Bronchial epithelial cell (primary cell): ENCODE results near the gene C17orf113. TPM values are rescaled to one million over a fixed set of nuclear protein-coding genes. Genes with fewer than 3 reads are reported as not detected.

ENCODE experiments used
- DNase-seq: peaks from one replicate; pipeline ENCODE4 v3.0.0-alpha.2; 2010; ENCODE audit warnings: low read depth
- FAIRE-seq: peaks from 2 replicates; lab custom pipeline; 2011; peaks lifted over from hg19 to GRCh38; lab: Jason Lieb, UNC
- H3K27me3 ChIP-seq: 2 replicates; pipeline ENCODE4 v1.5.1; 2011; ENCODE audit warnings: low read length; ENCODE audit not compliant: control insufficient read depth, insufficient read depth
- H3K36me3 ChIP-seq: 2 replicates; pipeline ENCODE4 v1.5.1; 2011; ENCODE audit warnings: low read length; ENCODE audit not compliant: control insufficient read depth, insufficient read depth
- H3K4me3 ChIP-seq: 2 replicates; pipeline ENCODE4 v1.5.1; 2011; ENCODE audit warnings: mild to moderate bottlenecking, low read depth, low read length, control low read depth
- total RNA-seq: library from RNA; depleted of rRNA; stranded (reverse); fragments of >200 nt; gene quantifications from 2 replicates; pipeline ENCODE4 v1.2.1, GENCODE V29; 2014
- TF ChIP-seq, protein P1 (sequence below): IDR thresholded peaks from 2 replicates; pipeline ENCODE4 v1.5.1; 2011; ENCODE audit warnings: mild to moderate bottlenecking, moderate library complexity, low read length, control low read depth, inconsistent platforms; ENCODE audit not compliant: insufficient read depth, severe bottlenecking

C17orf113 gene
- total RNA-seq, 1 donor from 2014 or later = 0.26 TPM

GRCh38 chr17:42081516-42082129, 31.2 kb upstream of the C17orf113 start:
- FAIRE-seq (no peak), DNase-seq (no peak)
- H3K4me3 ChIP-seq = no peak overlapping the region
- H3K27me3 ChIP-seq = peaks cover 1% of the 10 kb centered on the region
- no peaks in the 10 kb centered on the region for H3K36me3 ChIP-seq
- TF ChIP-seq, protein P1, sequence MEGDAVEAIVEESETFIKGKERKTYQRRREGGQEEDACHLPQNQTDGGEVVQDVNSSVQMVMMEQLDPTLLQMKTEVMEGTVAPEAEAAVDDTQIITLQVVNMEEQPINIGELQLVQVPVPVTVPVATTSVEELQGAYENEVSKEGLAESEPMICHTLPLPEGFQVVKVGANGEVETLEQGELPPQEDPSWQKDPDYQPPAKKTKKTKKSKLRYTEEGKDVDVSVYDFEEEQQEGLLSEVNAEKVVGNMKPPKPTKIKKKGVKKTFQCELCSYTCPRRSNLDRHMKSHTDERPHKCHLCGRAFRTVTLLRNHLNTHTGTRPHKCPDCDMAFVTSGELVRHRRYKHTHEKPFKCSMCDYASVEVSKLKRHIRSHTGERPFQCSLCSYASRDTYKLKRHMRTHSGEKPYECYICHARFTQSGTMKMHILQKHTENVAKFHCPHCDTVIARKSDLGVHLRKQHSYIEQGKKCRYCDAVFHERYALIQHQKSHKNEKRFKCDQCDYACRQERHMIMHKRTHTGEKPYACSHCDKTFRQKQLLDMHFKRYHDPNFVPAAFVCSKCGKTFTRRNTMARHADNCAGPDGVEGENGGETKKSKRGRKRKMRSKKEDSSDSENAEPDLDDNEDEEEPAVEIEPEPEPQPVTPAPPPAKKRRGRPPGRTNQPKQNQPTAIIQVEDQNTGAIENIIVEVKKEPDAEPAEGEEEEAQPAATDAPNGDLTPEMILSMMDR = no peak

GRCh38 chr17:42079541-42079940, 29.1 kb upstream of the C17orf113 start:
- Histone ChIP-seq H3K27me3 (peaks cover 1% of the 10 kb centered on the region), H3K36me3 (no peaks in the 10 kb centered on the region), H3K4me3 (no peak overlapping the region)
- TF ChIP-seq, protein P1 = no peak
- FAIRE-seq (no peak), DNase-seq (no peak)

DNA sequence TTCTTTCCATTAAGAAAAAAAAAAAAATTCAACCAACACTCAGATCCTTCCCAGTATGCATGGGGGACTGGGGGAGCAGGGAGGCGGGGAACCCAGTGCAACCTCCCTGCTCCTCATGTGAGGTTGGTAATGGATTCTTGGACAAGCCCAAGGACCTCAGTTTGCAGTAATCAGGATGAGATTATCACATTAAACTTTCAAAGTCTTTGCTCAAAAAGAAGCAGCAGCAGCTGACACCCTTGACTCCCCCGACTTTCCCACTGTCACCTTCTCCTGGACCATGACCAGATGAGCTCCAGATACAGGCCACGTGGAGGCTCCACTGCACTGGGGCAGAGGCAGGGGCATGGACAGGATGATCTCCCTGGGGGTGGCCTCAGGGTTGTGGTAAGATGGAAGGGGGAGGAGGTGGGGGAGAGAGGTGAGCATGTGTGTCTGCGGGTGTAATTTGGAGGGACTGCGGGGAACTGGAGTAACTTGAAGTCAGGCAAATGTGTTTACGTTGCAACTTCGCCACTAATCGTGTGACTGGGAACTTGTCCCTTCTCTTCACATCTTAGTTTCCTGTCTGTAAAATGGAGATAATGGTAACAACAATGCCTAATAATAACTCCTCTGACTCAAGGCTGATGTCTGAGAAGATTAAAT, 28.1 kb upstream of the C17orf113 start:
- FAIRE-seq = no peak
- DNase-seq = no peak

DNA sequence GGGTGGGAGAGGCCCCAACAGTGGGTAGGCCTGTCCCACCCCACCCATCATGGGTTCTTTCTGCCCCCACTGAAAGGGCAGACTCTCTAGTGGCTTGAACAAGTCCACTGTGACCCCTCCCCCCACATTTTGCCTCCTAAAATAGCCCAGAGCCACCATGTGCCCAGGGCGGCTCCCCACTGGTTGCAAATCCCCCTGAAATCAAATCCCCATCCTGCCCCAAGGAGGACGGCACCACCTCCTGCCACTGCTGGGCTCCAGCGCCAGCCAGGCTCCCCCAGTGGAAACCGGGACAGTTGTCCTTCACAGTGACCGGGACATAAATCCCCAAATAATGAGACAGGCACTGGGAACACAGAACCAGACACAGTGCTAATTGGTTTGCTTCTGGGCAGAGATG, 27.4 kb upstream of the C17orf113 start:
- Histone ChIP-seq H3K4me3 (no peak overlapping the region), H3K27me3 (peaks cover 9% of the 10 kb centered on the region), H3K36me3 (no peaks in the 10 kb centered on the region)
- DNase-seq (no peak), FAIRE-seq (no peak)
- TF ChIP-seq, protein P1 = no peak

More for the DNA sequence above, 28.1 kb upstream of the C17orf113 start:
- H3K27me3 ChIP-seq = peaks cover 4% of the 10 kb centered on the region
- no peaks in the 10 kb centered on the region for H3K36me3 ChIP-seq
- TF ChIP-seq, protein P1 = no peak
- no peak overlapping the region for H3K4me3 ChIP-seq

GRCh38 chr17:42076797-42077559, 26.6 kb upstream of the C17orf113 start:
- H3K4me3 ChIP-seq = no peak overlapping the region
- FAIRE-seq (no peak), DNase-seq (no peak)
- H3K36me3 ChIP-seq = no peaks in the 10 kb centered on the region
- TF ChIP-seq, protein P1 = no peak
- peaks cover 14% of the 10 kb centered on the region for H3K27me3 ChIP-seq
